Measurements from ENCODE around the gene SYT7.

The SYT7 gene

GRCh38 chr11:61555978-61556377, 24.9 kb downstream of the SYT7 start:
- no peak for DNase-seq (ENCODE audit: low spot score)
- TF ChIP-seq, protein P1, sequence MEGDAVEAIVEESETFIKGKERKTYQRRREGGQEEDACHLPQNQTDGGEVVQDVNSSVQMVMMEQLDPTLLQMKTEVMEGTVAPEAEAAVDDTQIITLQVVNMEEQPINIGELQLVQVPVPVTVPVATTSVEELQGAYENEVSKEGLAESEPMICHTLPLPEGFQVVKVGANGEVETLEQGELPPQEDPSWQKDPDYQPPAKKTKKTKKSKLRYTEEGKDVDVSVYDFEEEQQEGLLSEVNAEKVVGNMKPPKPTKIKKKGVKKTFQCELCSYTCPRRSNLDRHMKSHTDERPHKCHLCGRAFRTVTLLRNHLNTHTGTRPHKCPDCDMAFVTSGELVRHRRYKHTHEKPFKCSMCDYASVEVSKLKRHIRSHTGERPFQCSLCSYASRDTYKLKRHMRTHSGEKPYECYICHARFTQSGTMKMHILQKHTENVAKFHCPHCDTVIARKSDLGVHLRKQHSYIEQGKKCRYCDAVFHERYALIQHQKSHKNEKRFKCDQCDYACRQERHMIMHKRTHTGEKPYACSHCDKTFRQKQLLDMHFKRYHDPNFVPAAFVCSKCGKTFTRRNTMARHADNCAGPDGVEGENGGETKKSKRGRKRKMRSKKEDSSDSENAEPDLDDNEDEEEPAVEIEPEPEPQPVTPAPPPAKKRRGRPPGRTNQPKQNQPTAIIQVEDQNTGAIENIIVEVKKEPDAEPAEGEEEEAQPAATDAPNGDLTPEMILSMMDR (IDR thresholded peaks at IDR 0.05; ENCODE audit: borderline replicate concordance, control extremely low read depth, extremely low read depth, insufficient read depth, missing control alignments): no peak
- in situ Hi-C loops (cut with MboI; ENCODE audit: low sequenced_read_pairs, unreplicated experiment): no loop called here

- TF ChIP-seq, protein P1 (IDR thresholded peaks at IDR 0.05; ENCODE audit: borderline replicate concordance, control extremely low read depth, extremely low read depth, insufficient read depth, missing control alignments): no peak
- no peak for DNase-seq (ENCODE audit: low spot score)
These were observed 25.6 kb downstream of the SYT7 start for GRCh38 chr11:61555051-61555969.

DNA sequence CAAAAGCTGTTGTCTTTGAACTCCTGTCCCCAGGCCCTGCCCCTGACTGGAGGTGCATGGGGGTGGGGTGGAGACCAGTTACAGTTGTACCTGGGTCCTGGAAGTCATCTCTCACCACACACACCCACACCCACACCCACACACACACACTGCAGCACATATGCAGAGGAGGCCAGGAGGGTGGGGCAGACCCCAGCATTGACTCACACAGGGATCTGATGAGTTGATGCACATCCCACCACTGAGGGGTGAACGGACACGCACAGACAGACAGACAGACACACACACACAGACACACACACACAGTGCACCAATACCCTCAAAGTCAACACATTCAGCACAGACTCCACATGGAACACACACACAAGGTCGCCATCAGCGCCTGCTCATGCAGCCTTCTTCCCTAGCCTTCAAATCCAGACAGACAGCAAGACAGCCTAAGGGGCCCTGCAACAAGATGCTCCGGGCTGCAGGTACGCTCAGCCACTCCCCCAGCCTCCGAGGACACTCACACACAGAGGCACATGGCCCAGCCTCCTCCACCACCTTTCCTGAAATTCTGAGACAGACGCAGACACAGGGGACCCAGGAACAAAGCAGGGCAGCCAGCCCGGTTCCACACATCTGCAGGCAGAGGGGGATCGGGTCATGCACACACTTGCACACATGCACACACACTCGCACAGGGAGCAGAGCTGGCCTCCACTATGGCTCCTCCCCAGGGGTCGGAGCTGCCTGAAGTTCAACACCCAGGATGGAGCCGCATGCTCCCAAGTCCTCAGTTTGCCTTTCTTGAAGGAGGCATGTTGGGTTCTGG, 26.5 kb downstream of the SYT7 start:
- TF ChIP-seq, protein P1 (IDR thresholded peaks at IDR 0.05; ENCODE audit: borderline replicate concordance, control extremely low read depth, extremely low read depth, insufficient read depth, missing control alignments): no peak
- no peak for DNase-seq (ENCODE audit: low spot score)

More at GRCh38 chr11:61555051-61555969, 25.6 kb downstream of the SYT7 start:
- in situ Hi-C loops (cut with MboI; ENCODE audit: low sequenced_read_pairs, unreplicated experiment): no loop called here

DNA sequence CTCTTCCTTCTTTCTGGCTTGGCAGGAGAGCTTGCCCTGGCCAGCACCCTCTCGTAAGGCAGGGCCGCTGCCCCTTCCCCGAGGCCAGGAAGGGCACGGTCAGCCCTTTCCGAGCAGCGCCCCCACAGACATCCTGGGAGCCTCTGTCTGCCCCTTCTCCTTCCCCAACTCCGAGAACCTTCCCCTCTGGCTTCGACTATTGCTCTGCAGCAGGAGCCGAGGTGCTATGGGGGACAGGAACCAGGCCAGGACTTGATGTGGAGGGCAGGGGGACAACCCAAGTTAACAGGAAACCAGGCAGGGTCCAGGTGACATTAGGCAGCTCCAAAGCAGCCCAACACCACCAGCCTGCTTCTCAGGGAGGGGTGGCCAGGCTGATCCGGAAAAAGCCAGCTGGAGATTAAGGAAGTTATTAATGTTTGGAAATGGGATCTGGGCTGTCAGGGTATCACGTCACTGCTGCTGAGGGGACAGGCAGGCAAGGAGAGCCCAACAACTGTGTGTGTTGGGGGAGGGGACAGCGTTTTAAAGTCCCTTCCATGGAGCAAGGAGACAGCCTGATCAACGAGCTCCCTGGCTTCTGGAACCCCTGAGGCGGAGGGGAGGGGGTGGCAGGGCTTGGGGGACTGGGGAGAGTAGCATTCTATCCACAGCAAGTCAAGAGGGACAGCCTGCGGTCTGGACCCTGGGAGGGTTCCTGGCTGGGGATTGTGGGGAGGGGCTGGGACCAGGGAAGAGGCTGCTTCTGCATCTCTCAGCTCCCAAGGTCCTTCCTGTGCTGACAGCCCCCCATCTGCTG, 27.3 kb downstream of the SYT7 start:
- DNase-seq (ENCODE audit: low spot score): no peak
- in situ Hi-C loops (cut with MboI; ENCODE audit: low sequenced_read_pairs, unreplicated experiment): no loop called here
- TF ChIP-seq, protein P1 (IDR thresholded peaks at IDR 0.05; ENCODE audit: borderline replicate concordance, control extremely low read depth, extremely low read depth, insufficient read depth, missing control alignments): no peak

More for the DNA sequence above, 26.5 kb downstream of the SYT7 start:
- in situ Hi-C loops (cut with MboI; ENCODE audit: low sequenced_read_pairs, unreplicated experiment): no loop called here

DNA sequence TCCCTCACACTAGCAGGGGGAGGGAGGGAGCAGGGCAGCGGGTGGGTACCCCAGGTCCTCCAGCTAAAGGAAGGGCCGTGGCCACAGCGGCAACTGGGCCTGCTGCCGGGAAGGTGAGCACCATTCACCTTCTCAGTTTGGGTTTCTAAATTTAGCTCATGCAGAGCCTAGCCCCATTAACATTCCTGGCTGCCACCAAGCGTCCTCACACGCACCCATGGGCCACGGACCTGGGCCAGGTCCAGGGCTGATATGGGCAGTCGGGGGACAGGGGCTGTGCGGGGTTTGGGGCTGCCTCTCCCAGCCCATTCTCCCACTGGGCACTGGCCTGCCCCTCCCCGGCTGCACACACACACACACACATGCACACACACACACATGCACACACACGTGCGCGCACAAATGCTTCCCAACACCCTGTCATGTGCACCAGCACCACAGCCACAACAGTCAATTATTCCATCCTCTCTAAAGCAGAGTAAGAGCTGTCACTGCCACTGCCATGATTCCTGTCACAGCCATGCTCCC, 28.7 kb downstream of the SYT7 start:
- in situ Hi-C loops (cut with MboI; ENCODE audit: low sequenced_read_pairs, unreplicated experiment): no loop called here
- TF ChIP-seq, protein P1 (IDR thresholded peaks at IDR 0.05; ENCODE audit: borderline replicate concordance, control extremely low read depth, extremely low read depth, insufficient read depth, missing control alignments): no peak
- no peak for DNase-seq (ENCODE audit: low spot score)

Data from GM13976 (cell line).